ENCODE results near the gene PHPT1. TPM values are rescaled to one million over a fixed set of nuclear protein-coding genes. Genes with fewer than 3 reads are reported as not detected.
"Not testable (repeated sequence)": the region's sequence is repeated elsewhere in the genome, so short reads cannot be mapped to it uniquely, and the experiment has no call there.

PHPT1 gene
- total and polyA plus RNA-seq, 8 donors = 75.2 to 189 (median 84.0) TPM

DNA sequence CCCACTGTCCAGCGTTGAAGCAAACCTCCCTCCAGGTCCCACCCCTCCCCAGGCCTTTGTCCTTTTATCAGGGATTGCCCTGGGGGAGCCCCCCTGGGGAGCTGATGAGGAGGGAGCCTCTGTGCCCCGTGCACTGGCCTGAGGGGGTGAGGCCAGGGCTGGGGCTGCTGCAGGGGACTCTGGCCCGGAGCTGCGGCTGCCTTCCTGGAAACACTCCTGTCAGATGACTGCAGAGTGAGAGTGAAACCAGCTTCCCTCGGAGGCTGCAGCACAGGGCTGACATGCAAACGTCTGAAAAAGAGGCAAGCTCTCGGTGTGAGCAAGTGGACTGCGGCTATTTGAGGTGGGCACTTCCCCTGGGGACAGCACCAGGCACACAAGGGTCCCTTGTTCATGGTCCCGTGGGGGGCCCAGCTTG lies 32.5 kb downstream of the PHPT1 start:
- DNase-seq = peak in 2 of 6 donors; percentile 59 to 69
- Histone ChIP-seq H3K27me3 (no peaks in the 10 kb centered on the region), H3K36me3 (no peaks in the 10 kb centered on the region), H3K4me3 (peak overlapping the region in 1 of 4 donors; percentile 7), H3K9me3 (no peaks in the 10 kb centered on the region), H3K4me1 (peaks cover 0 to 24% (median 7%) of the 10 kb centered on the region in 3 donors), H3K27ac (peak overlapping the region in 3 of 4 donors; percentile 16 to 83 (median 81))
- WGBS, 2 donors = 22 to 27% methylated on average over 9 of the region's 9 CpGs
- no peak for TF ChIP-seq CTCF (IDR thresholded peaks at IDR 0.05)
- intact Hi-C loops (cut with DNase I) = no loop called here
- FAIRE-seq = no peak
- ATAC-seq = peak in 2 of 4 donors; percentile 62 to 70

DNA sequence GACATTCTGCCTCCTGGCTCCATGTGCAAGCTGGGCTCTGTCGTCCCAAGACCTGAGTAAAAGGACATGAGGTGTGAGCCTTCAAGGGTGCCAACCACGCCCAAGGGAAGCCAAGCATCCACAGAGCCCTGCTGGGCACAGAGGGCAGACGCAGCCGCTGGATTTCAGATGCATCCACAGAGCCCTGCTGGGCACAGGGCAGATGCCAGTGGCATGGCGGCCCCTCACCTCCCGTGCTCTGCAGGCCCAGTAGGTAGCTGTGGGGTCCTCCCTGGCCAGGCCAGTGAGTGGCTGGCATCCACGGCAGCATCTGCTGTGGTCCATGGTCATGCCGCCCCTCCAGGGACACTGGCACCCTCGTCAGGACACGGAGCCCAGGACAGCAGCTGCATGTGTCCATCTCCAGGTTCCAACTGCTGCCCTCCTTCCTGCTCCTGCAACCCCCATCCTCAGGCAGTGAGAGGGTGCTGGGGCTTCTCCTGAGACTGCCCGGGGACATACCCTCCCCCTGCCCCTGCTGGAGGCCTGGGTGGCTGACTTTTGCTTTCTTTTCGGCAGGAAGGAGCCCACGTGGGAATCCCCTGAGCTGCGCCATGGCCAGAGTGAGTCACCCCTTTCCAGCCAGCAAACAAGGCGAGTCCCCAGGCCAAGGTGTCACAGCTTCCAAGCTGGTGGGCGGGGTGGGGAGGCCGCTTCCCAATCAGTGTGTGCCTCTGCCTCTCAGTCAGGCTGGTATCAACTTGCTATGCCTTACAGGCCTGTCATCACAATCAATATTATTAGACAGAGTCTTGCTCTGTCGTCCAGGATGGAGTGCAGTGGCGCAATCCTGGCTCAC lies 33.1 kb downstream of the PHPT1 start:
- peak overlapping the region in 3 of 4 donors; percentile 22 to 83 (median 81) for H3K27ac ChIP-seq
- peak overlapping the region in 1 of 4 donors; percentile 7 for H3K4me3 ChIP-seq
- DNase-seq = peak; percentile 51 to 74 (median 66)
- no peaks in the 10 kb centered on the region for H3K9me3 ChIP-seq
- no peak for FAIRE-seq
- peak; percentile 5 to 68 (median 34) for ATAC-seq
- WGBS, 2 donors = 70 to 74% methylated on average over 19 of the region's 19 CpGs
- no peak for TF ChIP-seq CTCF (IDR thresholded peaks at IDR 0.05)
- no peaks in the 10 kb centered on the region for H3K27me3 ChIP-seq
- intact Hi-C loops (cut with DNase I) = no loop called here
- peaks cover 0 to 26% (median 7%) of the 10 kb centered on the region in 3 donors for H3K4me1 ChIP-seq
- no peaks in the 10 kb centered on the region for H3K36me3 ChIP-seq

DNA sequence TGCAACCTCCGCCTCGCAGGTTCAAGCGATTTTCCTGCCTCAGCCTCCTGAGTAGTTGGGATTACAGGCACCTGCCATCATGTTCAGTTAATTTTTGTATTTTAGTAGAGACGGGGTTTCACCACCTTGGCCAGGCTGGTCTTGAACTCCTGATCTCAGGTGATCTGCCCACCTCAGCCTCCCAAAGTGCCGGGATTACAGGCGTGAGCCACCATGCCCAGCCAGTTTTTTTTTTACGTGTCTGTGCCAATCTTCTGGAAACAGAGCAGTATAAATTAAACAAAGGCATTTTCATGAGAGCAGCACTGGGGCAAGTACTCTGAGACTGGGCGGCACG lies 33.7 kb downstream of the PHPT1 start:
- peak overlapping the region in 2 of 4 donors; percentile 81 to 83 for H3K27ac ChIP-seq
- intact Hi-C loops (cut with DNase I); H3K9me3 ChIP-seq; FAIRE-seq; ATAC-seq; H3K27me3 ChIP-seq; H3K36me3 ChIP-seq; DNase-seq; H3K4me3 ChIP-seq: not testable (repeated sequence)
- H3K4me1 ChIP-seq = peaks cover 0 to 32% (median 7%) of the 10 kb centered on the region in 3 donors
- WGBS, 2 donors = 76 to 83% methylated on average over 9 of the region's 9 CpGs

GRCh38 chr9:136883670-136884069 lies 34.5 kb downstream of the PHPT1 start:
- H3K36me3 ChIP-seq; ATAC-seq; DNase-seq; FAIRE-seq; H3K9me3 ChIP-seq; intact Hi-C loops (cut with DNase I); H3K27me3 ChIP-seq; H3K4me3 ChIP-seq: not testable (repeated sequence)
- Histone ChIP-seq H3K4me1 (peaks cover 0 to 33% (median 7%) of the 10 kb centered on the region in 3 donors), H3K27ac (peak overlapping the region in 1 of 4 donors; percentile 83)
- WGBS, 2 donors = 87 to 90% methylated on average over 10 of the region's 10 CpGs

DNA sequence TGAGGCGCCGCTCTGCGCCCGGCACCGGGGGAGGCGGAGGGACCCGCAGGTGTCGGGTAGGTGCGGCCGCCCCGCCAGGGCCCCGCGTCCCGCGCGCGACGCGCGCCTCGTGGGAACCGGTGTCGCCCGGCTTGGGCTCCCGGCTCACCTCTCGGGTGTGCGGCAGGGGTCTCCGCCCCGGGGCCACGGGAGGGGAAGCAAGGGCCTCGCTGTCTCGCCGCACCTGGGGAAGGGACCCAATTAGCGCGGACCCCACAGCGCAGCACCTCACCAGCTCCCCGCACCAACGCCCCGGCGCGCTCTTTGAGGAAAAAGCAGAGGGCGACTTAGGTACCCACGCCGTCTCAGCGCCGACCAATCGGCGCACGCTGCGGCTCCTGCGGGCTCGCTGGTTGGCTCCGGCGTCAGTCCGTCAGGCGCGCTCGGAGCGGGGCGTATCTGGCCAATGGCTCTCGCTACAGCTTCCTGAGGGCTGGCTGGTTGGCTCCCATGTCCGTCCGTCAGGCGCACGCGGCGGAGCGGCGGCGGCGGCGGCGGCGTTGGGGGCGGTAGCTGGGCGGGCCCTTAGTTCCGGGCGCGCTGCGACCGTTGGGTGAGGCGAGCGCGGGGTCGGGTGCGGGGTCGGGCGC lies 36.9 kb downstream of the PHPT1 start, which contains the start of gene TRAF2:
Gene TRAF2, plus strand, starts transcription at position 567 of the 629 bp plus-strand sequence. CDS start 12,225 bp downstream, outside the sequence.
- H3K4me1 ChIP-seq = peaks cover 0 to 33% (median 7%) of the 10 kb centered on the region in 3 donors
- H3K9me3 ChIP-seq = no peaks in the 10 kb centered on the region
- no peak for TF ChIP-seq CTCF (IDR thresholded peaks at IDR 0.05)
- no peaks in the 10 kb centered on the region for H3K27me3 ChIP-seq
- DNase-seq (peak; percentile 97 to 99 (median 98)), FAIRE-seq (no peak), ATAC-seq (peak; percentile 92 to 98 (median 96))
- no peaks in the 10 kb centered on the region for H3K36me3 ChIP-seq
- peak within 1 kb of the TSS; percentile 68 to 97 (median 84) for H3K4me3 ChIP-seq
- WGBS, 2 donors = 1% methylated on average over 35 to 88 of the region's 88 CpGs
- intact Hi-C loops (cut with DNase I) = no loop called here
- peak within 1 kb of the TSS in 3 of 4 donors; percentile 46 to 92 (median 91) for H3K27ac ChIP-seq

Data from pancreas (tissue), 10 donors.